GM19035 (cell line): ENCODE measurements around the gene ANO8.

Experiments used
- ATAC-seq: cut with Tn5 transposase; IDR thresholded peaks from one replicate; pipeline ENCODE4 v1.9.1; 2021; ENCODE audit not compliant: unreplicated experiment

The ANO8 gene

DNA sequence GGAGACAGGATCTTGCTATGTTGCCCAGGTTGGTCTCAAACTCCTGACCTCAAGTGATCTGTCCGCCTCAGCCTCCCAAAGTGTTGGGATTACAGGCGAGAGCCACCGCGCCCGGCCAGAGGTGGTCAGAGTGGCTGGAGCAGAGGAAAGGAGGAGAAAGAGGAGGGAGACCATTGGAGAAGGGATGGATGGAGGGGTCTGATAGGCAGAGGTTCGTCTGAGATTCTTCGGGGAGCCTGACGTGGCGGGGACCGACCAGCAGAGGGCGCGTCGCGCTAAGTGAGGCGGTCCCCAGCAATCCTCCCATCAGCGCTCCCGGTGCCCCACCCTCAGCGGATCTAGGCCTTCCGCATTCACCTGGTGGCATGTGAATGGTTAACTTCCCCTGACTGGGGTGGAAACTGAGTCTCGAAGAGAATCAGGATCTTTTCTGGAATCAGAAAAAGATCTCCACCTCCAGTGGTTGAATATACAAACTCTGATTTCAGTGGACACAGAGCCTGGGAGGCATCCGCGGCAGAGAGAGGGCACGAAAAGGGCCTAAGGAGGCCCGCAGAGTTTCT, 11.5 kb upstream of the ANO8 start:
- no peak for ATAC-seq

GRCh38 chr19:17341845-17342244, 7.2 kb upstream of the ANO8 start:
- no peak for ATAC-seq

GRCh38 chr19:17341386-17341785, 6.7 kb upstream of the ANO8 start:
- no peak for ATAC-seq

DNA sequence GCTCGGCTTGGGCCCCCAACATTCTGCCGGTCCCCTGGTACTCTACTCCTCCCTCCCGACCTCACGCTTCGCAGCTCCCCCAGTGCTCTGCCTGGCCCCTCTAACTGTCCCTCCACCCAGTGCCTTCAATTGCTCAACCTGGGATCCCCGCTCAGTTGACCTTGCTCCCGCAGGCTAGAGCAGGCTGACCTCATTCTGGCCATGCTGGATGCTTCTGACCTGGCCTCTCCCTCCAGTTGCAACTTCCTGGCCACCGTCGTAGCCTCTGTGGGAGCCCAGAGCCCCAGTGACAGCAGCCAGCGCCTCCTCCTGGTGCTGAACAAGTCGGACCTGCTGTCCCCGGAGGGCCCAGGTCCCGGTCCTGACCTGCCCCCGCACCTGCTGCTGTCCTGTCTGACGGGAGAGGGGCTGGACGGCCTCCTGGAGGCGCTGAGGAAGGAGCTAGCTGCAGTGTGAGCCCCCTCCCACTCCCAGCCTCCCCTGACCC, 6.3 kb upstream of the ANO8 start:
- ATAC-seq, result no peak

DNA sequence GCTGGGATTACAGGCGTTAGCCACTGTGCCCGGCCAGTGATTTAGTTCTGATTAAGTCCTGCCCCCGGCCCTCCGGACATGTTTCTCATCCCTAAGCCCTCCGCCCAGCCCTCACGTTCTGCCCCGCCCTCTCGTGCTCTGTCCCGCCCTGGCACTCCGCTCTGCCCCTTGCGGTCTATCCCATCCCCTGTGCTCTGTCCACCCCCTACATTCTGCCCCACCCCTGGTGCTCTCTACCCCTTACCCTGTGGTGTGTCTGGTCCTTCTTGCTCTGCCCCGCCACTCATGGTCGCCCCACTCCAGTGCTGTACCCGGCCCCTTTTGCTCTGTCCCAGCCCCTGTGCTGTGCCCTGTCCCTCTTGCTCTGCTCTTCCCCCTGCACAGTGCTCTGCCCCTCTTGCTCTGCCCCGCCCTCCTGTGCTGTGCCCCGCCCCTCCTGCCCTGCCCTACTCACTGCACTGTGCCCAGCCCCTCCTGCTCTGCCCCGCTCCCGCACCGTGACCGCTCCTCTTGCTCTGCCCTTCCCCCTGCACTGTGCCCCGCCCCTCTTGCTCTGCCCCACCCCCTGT, 5.7 kb upstream of the ANO8 start:
- ATAC-seq, result no peak

DNA sequence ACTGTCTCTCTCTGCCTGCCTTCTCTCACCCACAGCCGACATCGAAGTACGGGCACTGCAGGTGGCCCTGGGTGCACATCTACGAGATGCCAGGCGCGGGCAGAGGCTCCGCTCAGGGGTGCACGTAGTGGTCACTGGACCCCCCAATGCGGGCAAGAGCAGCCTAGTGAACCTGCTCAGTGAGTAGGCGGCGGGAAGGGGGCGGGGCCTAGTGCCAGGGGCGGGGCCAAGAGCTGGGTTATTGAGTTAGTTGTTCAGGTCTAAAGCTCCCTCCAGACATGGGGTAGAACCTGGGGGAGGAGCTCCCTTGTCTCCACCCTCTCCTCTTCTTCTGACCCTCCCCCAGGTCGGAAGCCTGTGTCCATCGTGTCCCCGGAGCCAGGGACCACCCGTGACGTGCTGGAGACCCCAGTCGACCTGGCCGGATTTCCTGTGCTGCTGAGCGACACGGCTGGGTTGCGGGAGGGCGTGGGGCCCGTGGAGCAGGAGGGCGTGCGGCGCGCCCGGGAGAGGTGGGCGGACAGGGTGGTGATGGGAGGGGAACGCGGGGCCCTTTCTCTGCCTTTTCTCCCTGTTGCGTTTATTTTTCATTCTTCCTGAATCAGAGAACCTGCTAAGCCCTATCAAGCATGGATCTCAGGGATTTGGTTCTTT, 4.6 kb upstream of the ANO8 start:
- ATAC-seq, result no peak

- ATAC-seq, result no peak
These were observed 3.9 kb upstream of the ANO8 start for GRCh38 chr19:17338433-17339078.

- ATAC-seq, result peak; percentile 2
These were observed 3.2 kb upstream of the ANO8 start for GRCh38 chr19:17337675-17338432.

DNA sequence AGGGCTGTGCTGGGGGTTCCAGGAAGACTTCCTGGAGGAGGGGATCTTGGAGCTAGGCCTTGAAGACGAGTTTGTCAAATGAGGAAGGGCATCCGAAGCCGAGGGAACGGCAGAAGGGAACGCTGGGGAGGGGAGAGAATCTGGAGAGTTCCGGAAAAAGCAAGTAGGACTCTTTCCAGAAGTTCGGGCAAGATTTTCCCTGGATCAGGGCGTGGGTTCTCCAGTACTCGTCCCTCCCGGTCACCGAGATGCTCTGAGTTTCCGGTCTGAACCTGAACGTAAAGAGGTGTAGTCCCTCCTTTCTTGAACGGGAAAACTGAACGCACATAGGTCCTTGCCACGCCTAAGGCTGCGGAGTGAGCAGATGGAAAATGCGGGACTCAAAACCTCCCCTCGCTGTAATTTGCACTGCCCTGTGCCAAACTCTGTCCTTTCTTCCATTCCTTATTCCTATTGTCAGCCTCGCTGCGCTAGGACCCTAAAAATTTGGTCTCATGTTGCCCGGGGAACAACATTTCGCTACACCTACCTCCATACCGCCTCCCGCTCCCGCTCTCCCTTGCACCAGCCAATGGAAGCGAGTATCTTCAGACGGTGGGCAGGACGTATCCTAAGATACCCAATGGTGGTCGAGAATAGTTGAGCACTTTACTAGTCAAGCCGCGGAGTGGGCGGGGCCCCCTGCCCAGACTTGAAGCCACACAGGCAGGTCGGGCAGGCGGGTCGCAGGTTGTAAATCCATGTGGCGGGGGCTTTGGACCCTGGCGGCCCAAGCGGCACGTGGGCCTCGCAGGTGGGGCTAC, 2.4 kb upstream of the ANO8 start, which contains the start of gene GTPBP3:
TSS of gene GTPBP3 (plus strand) at position 682 of the 803 bp plus-strand sequence. CDS start at position 741, 59 bp downstream.
- ATAC-seq, result peak; percentile 78

DNA sequence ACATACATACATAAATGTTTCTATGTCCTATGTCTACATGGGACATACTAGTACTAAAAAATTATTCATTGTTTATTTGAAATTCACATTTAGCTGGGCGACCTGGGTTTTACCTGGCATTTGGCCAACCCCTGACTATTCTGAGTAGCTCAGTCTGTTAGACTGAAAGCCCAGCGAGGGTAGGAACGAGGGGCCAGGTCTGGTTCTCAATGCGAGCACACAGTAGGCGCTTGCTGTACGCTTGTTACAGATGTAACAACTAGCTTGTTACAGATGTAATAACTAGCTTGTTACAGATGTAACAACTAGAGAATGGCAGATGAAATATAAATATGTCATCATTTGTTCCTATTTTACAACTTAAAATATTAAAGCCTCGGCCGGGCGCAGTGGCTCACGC, 920 bp upstream of the ANO8 start:
- ATAC-seq, result no peak

GRCh38 chr19:17333611-17334413, 843 bp downstream of the ANO8 start:
- peak; percentile 5 for ATAC-seq

- ATAC-seq, result no peak
These were observed 1.7 kb downstream of the ANO8 start for GRCh38 chr19:17332677-17333581.

DNA sequence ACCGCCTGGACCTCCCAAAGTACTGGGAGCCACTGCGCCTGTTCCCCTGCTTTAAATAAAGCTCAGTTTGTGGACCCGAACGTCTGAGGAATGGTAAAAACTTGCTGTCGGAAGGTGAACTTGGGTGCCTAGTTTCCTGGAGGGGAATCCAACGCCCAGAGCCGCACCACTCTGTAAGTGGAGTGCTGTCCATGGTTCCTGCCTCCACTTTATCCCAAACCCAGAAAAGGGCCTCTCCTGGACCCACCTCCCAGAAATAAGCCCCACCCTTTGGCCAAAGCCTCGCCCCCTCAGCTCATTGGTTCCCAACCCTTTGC, 2.3 kb downstream of the ANO8 start:
- no peak for ATAC-seq

DNA sequence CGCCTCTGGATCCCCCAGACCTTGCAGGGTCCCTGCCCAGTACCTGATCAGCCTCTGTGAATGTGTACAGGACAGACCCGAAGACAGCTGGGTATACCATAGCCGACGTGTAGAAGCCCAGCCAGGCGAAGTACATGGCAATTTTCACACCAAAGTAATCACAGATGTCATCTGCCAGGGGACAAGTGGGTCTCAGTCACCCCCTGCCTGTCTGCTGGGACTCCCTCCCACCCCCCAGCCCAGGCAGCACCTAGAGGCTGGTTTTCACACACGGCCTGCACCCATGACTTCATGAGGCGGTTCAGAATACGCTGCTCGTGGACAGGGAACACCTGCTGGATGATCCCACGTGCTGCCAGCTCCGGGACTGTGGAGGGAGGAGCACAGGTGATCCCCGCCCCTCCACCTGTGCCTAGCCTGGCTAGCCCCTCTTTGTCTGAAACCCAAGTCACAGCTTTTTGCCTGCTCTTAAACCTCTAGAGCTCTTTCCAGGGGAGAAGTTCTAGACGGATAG, 3.6 kb downstream of the ANO8 start:
- no peak for ATAC-seq

- no peak for ATAC-seq
These were observed 4.2 kb downstream of the ANO8 start for GRCh38 chr19:17330262-17331044.

- ATAC-seq, result no peak
These were observed 5.0 kb downstream of the ANO8 start for GRCh38 chr19:17329366-17330261.
